HepG2 (cell line): ENCODE results near the gene GLG1. TPM values are rescaled to one million over a fixed set of nuclear protein-coding genes. Genes with fewer than 3 reads are reported as not detected.

Experiments
- AGO1 ChIP-seq: fragments of 200-400 bp; formaldehyde crosslinking; IDR thresholded peaks from 2 replicates; pipeline ENCODE4 v1.6.1; 2017; ENCODE audit warnings: mild to moderate bottlenecking, low read depth, low read length, moderate library complexity; ENCODE audit not compliant: poor library complexity, severe bottlenecking
- ARID5B ChIP-seq: IDR thresholded peaks from 2 replicates; pipeline ENCODE4 v1.4.0; 2020; ENCODE audit warnings: mild to moderate bottlenecking, missing genetic modification reagents
- ATF7-NPFF ChIP-seq: sonication (generic); formaldehyde crosslinking; IDR thresholded peaks from 2 replicates; pipeline ENCODE4 v1.8.1; 2023; ENCODE audit warnings: mild to moderate bottlenecking, low read depth, missing genetic modification reagents, moderate library complexity
- CHD2 ChIP-seq: IDR thresholded peaks from 2 replicates; pipeline ENCODE4 v1.6.1; 2011; ENCODE audit warnings: low read depth, low read length, improper control_type of control experiment
- GABPB1 ChIP-seq: IDR thresholded peaks from 2 replicates; pipeline ENCODE4 v1.6.1; 2016; ENCODE audit warnings: mild to moderate bottlenecking, missing genetic modification reagents, moderate library complexity, missing compliant biosample characterization
- HNF4G ChIP-seq, 2 experiments: sonication (generic) in 1 of 2; formaldehyde crosslinking in 1 of 2; IDR thresholded peaks; 2 replicates each; pipeline versions ENCODE4 v1.4.0 to v1.6.1; 2011 to 2020; ENCODE audit warnings: borderline replicate concordance in 2 of 2, low read depth in 2 of 2, mild to moderate bottlenecking in 2 of 2, low read length in 1 of 2, missing genetic modification reagents in 1 of 2, moderate library complexity in 1 of 2
- LRRFIP1 ChIP-seq: sonication (generic); formaldehyde crosslinking; conservative IDR thresholded peaks from 2 replicates; pipeline ENCODE4 v1.4.0; 2020; ENCODE audit warnings: missing genetic modification reagents
- NR1H2 ChIP-seq: sonication (generic); formaldehyde crosslinking; IDR thresholded peaks from 2 replicates; pipeline ENCODE4 v1.8.1; 2022; ENCODE audit warnings: low read depth, missing genetic modification reagents, borderline replicate concordance
- PRDM15 ChIP-seq: sonication (generic); formaldehyde crosslinking; IDR thresholded peaks from 2 replicates; pipeline ENCODE4 v1.4.0; 2020; ENCODE audit warnings: missing genetic modification reagents
- SALL2 ChIP-seq: sonication (generic); formaldehyde crosslinking; IDR thresholded peaks from 2 replicates; pipeline ENCODE4 v1.8.1; 2023; ENCODE audit warnings: mild to moderate bottlenecking, missing genetic modification reagents, inconsistent platforms
- SNRNP70 ChIP-seq: fragments of 200-400 bp; formaldehyde crosslinking; IDR thresholded peaks from 2 replicates; pipeline ENCODE4 v1.6.1; 2017; ENCODE audit warnings: mild to moderate bottlenecking, low read depth, low read length, moderate library complexity
- SP1 ChIP-seq, 2 experiments: fragments of 450-650 bp in 1 of 2; sonication (generic) in 1 of 2; formaldehyde crosslinking in 1 of 2; IDR thresholded peaks; 2 replicates each; pipeline versions ENCODE4 v1.4.0 to v1.6.1; 2016 to 2020; ENCODE audit warnings: missing genetic modification reagents in 1 of 2
- ZBTB38 ChIP-seq: sonication (generic); formaldehyde crosslinking; IDR thresholded peaks from 2 replicates; pipeline ENCODE4 v1.5.1; 2020; ENCODE audit warnings: mild to moderate bottlenecking, missing genetic modification reagents
- ZNF143 ChIP-seq: sonication (generic); formaldehyde crosslinking; IDR thresholded peaks from 2 replicates; pipeline ENCODE4 v1.4.0; 2020; ENCODE audit warnings: missing genetic modification reagents
- ZNF24 ChIP-seq: fragments of 450-650 bp; IDR thresholded peaks from 2 replicates; pipeline ENCODE4 v1.6.1; 2017; ENCODE audit warnings: antibody characterized with exemption, mild to moderate bottlenecking
- ZNF430 ChIP-seq: sonication (generic); formaldehyde crosslinking; IDR thresholded peaks from 2 replicates; pipeline ENCODE4 v1.9.0; 2021; ENCODE audit warnings: mild to moderate bottlenecking, missing genetic modification reagents
- ZNF766 ChIP-seq: sonication (generic); formaldehyde crosslinking; IDR thresholded peaks from 2 replicates; pipeline ENCODE4 v1.5.0; 2020; ENCODE audit warnings: missing genetic modification reagents, borderline replicate concordance
- polyA plus RNA-seq, 8 experiments: library from polyadenylated mRNA; depleted of rRNA in 3 of 8; stranded (reverse) in 7 of 8; unstranded in 1 of 8; fragments of >200 nt; fragmentation: Illumina TruSeq in 4 of 8; extraction: Trizol in 4 of 8; gene quantifications; 2 replicates each; pipeline versions ENCODE4 v1.2.1 to v1.2.3, GENCODE V29; 2011 to 2016; ENCODE audit warnings: low read depth in 4 of 8, missing spikeins in 1 of 8, mixed read lengths in 1 of 8; ENCODE audit not compliant: insufficient read depth in 1 of 8
- total RNA-seq, 5 experiments: library from RNA; depleted of rRNA; stranded (reverse); fragments of >200 nt; fragmentation: Illumina TruSeq; extraction: Trizol; gene quantifications; 2 replicates each; pipeline ENCODE4 v1.2.3, GENCODE V29; 2016; ENCODE audit warnings: low read depth in 1 of 5

GLG1 gene
- total and polyA plus RNA-seq, 2 of the 13 experiments (the other 11 are each of a cell fraction or from before 2014, with no cell fraction given) = 87.7 to 141 TPM

- TF ChIP-seq ATF7-NPFF (CRISPR knock-in tag) (peak; percentile 97), NR1H2 (0 out of 2 replicates have a peak, but pooled peaks have one; percentile 61), AGO1 (no peak), CHD2 (no peak), GABPB1 (CRISPR knock-in tag) (peak; percentile 86), ZBTB38 (CRISPR knock-in tag) (peak; percentile 89), SP1 (IDR thresholded peaks at IDR 0.05) (no peak), SP1 (CRISPR knock-in tag; IDR thresholded peaks at IDR 0.05) (peak; percentile 93), LRRFIP1 (CRISPR knock-in tag) (no peak), ARID5B (CRISPR knock-in tag) (no peak; the same call in 1 of the 2 replicates), SNRNP70 (no peak), ZNF430 (CRISPR knock-in tag) (peak; percentile 93), ZNF143 (CRISPR knock-in tag) (peak; percentile 62), ZNF766 (CRISPR knock-in tag) (peak; percentile 96), SALL2 (CRISPR knock-in tag) (peak; percentile 58; the same call in 1 of the 2 replicates), PRDM15 (CRISPR knock-in tag) (peak; percentile 72; the same call in 1 of the 2 replicates), ZNF24 (no peak), HNF4G (IDR thresholded peaks at IDR 0.05; ENCODE audit: borderline replicate concordance, low read depth, low read length) (no peak), HNF4G (CRISPR knock-in tag; IDR thresholded peaks at IDR 0.05; ENCODE audit: borderline replicate concordance, low read depth) (0 out of 2 replicates have a peak, but pooled peaks have one; percentile 18)
Observed at GRCh38 chr16:74606521-74607309, at the start of gene GLG1 (continued).
